Osteoblast (primary cell): ENCODE data around the gene TGM2. TPM values are rescaled to one million over a fixed set of nuclear protein-coding genes. Genes with fewer than 3 reads are reported as not detected.

Experiments used
- DNase-seq: peaks from one replicate; pipeline ENCODE4 v3.0.0; 2011; ENCODE audit warnings: low spot score, mixed read lengths; ENCODE audit not compliant: insufficient read length; ENCODE audit errors: missing footprints
- H2AFZ ChIP-seq: 2 replicates; pipeline ENCODE4 v1.6.0; 2011; ENCODE audit warnings: mild to moderate bottlenecking, low read length
- H3K27ac ChIP-seq: 2 replicates; pipeline ENCODE4 v1.5.1; 2011; ENCODE audit warnings: mild to moderate bottlenecking, low read depth, low read length, moderate library complexity
- H3K27me3 ChIP-seq: 2 replicates; pipeline ENCODE4 v1.6.0; 2012; ENCODE audit warnings: mild to moderate bottlenecking, control low read depth, inconsistent platforms, low read length, moderate library complexity; ENCODE audit not compliant: insufficient read depth
- H3K36me3 ChIP-seq: 2 replicates; pipeline ENCODE4 v1.5.1; 2011; ENCODE audit warnings: mild to moderate bottlenecking, low read length, control low read depth, moderate library complexity; ENCODE audit not compliant: insufficient read depth
- H3K4me1 ChIP-seq: 2 replicates; pipeline ENCODE4 v1.5.1; 2011; ENCODE audit warnings: mild to moderate bottlenecking, low read length, control low read depth, moderate library complexity; ENCODE audit not compliant: insufficient read depth
- H3K4me2 ChIP-seq: 2 replicates; pipeline ENCODE4 v1.6.0; 2011; ENCODE audit warnings: mild to moderate bottlenecking, low read length; ENCODE audit not compliant: insufficient read depth
- H3K4me3 ChIP-seq: fragments of 200-600 bp; sonication (generic); 3 replicates; pipeline ENCODE4 v1.5.1; 2012; ENCODE audit warnings: mild to moderate bottlenecking, low read length, inconsistent platforms; ENCODE audit not compliant: insufficient read depth
- H3K79me2 ChIP-seq: 2 replicates; pipeline ENCODE4 v1.6.0; 2012; ENCODE audit warnings: mild to moderate bottlenecking, low read length, control low read depth, inconsistent platforms; ENCODE audit not compliant: insufficient read depth
- H3K9me3 ChIP-seq: 2 replicates; pipeline ENCODE4 v1.5.1; 2011; ENCODE audit warnings: low read depth, low read length, control low read depth
- H4K20me1 ChIP-seq: 2 replicates; pipeline ENCODE4 v1.6.0; 2012; ENCODE audit warnings: mild to moderate bottlenecking, low read length, control low read depth; ENCODE audit not compliant: insufficient read depth
- total RNA-seq: library from RNA; depleted of rRNA; stranded (reverse); fragments of >200 nt; gene quantifications from 2 replicates; pipeline ENCODE4 v1.2.3, GENCODE V29; 2012
- TF ChIP-seq, protein P1 (sequence below): IDR thresholded peaks from 2 replicates; pipeline ENCODE4 v1.5.1; 2011; ENCODE audit warnings: mild to moderate bottlenecking, low read depth, low read length, moderate library complexity; ENCODE audit errors: extremely low read depth

The TGM2 gene
- total RNA-seq, 1 donor, result 78.2 TPM

GRCh38 chr20:38178581-38178980 lies 13.5 kb upstream of the TGM2 start:
- Histone ChIP-seq H3K27ac (no peak overlapping the region), H3K4me1 (peaks cover 7% of the 10 kb centered on the region), H3K79me2 (no peaks in the 10 kb centered on the region), H3K4me3 (no peak overlapping the region), H3K4me2 (no peak overlapping the region), H3K27me3 (no peaks in the 10 kb centered on the region), H3K36me3 (no peaks in the 10 kb centered on the region), H3K9me3 (peaks cover 4% of the 10 kb centered on the region), H4K20me1 (no peaks in the 10 kb centered on the region), H2AFZ (no peak overlapping the region)
- no peak for DNase-seq
- TF ChIP-seq, protein P1, sequence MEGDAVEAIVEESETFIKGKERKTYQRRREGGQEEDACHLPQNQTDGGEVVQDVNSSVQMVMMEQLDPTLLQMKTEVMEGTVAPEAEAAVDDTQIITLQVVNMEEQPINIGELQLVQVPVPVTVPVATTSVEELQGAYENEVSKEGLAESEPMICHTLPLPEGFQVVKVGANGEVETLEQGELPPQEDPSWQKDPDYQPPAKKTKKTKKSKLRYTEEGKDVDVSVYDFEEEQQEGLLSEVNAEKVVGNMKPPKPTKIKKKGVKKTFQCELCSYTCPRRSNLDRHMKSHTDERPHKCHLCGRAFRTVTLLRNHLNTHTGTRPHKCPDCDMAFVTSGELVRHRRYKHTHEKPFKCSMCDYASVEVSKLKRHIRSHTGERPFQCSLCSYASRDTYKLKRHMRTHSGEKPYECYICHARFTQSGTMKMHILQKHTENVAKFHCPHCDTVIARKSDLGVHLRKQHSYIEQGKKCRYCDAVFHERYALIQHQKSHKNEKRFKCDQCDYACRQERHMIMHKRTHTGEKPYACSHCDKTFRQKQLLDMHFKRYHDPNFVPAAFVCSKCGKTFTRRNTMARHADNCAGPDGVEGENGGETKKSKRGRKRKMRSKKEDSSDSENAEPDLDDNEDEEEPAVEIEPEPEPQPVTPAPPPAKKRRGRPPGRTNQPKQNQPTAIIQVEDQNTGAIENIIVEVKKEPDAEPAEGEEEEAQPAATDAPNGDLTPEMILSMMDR, result no peak

GRCh38 chr20:38178065-38178491 lies 13.0 kb upstream of the TGM2 start:
- Histone ChIP-seq H3K27ac (no peak overlapping the region), H2AFZ (peak overlapping the region; percentile 30), H3K79me2 (no peaks in the 10 kb centered on the region), H4K20me1 (no peaks in the 10 kb centered on the region), H3K4me3 (no peak overlapping the region), H3K27me3 (no peaks in the 10 kb centered on the region), H3K4me1 (peaks cover 12% of the 10 kb centered on the region), H3K4me2 (no peak overlapping the region), H3K9me3 (peaks cover 4% of the 10 kb centered on the region), H3K36me3 (no peaks in the 10 kb centered on the region)
- TF ChIP-seq, protein P1, result no peak
- DNase-seq, result no peak

GRCh38 chr20:38177201-38177600 lies 12.1 kb upstream of the TGM2 start:
- Histone ChIP-seq H3K4me3 (no peak overlapping the region), H3K9me3 (peaks cover under 1% of the 10 kb centered on the region), H3K4me2 (no peak overlapping the region), H3K4me1 (peaks cover 20% of the 10 kb centered on the region), H2AFZ (no peak overlapping the region), H3K79me2 (no peaks in the 10 kb centered on the region), H3K36me3 (no peaks in the 10 kb centered on the region), H3K27ac (no peak overlapping the region), H4K20me1 (no peaks in the 10 kb centered on the region), H3K27me3 (no peaks in the 10 kb centered on the region)
- DNase-seq, result no peak
- TF ChIP-seq, protein P1, result no peak

- Histone ChIP-seq H3K4me1 (peaks cover 37% of the 10 kb centered on the region), H3K9me3 (no peaks in the 10 kb centered on the region), H3K27me3 (no peaks in the 10 kb centered on the region), H3K27ac (no peak overlapping the region), H3K4me3 (no peak overlapping the region), H4K20me1 (no peaks in the 10 kb centered on the region), H3K79me2 (no peaks in the 10 kb centered on the region), H2AFZ (no peak overlapping the region), H3K4me2 (no peak overlapping the region), H3K36me3 (no peaks in the 10 kb centered on the region)
- TF ChIP-seq, protein P1, result no peak
- no peak for DNase-seq
Observed at GRCh38 chr20:38175304-38176180, 10.5 kb upstream of the TGM2 start.
